ENCODE data around the gene WDR49.

DNA sequence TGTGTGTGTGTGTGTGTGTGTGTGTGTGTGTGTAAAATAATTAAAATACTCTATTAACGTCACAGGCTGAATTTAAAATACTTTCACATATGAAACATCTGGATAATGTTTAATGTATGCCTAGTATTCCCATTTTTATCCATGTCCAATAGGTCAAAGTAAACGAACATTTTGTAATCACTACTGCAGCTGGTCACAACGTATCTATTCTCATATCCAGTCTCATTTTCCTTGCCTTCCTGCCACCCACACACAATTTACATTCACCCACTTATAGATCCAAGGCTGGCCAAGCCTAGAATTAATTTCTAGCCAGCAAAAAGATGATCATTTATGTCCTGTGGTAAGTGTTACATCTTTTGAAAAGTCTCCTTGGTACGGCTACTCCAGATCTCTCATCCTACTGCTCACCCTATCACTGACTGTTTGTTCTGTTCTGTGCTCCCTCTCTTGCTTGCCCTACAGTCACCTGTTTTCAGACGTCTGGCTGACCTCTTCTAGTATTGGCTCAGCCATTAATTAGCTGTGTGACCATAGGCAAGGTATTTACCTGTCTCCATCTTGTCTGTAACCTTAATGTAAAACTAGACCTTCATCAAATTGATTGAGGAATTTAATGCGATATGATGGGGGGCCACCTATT lies 197.5 kb downstream of the WDR49 start:
- TF ChIP-seq POLR2AphosphoS5 (IDR thresholded peaks at IDR 0.05), result no peak
- TF ChIP-seq, protein P1, sequence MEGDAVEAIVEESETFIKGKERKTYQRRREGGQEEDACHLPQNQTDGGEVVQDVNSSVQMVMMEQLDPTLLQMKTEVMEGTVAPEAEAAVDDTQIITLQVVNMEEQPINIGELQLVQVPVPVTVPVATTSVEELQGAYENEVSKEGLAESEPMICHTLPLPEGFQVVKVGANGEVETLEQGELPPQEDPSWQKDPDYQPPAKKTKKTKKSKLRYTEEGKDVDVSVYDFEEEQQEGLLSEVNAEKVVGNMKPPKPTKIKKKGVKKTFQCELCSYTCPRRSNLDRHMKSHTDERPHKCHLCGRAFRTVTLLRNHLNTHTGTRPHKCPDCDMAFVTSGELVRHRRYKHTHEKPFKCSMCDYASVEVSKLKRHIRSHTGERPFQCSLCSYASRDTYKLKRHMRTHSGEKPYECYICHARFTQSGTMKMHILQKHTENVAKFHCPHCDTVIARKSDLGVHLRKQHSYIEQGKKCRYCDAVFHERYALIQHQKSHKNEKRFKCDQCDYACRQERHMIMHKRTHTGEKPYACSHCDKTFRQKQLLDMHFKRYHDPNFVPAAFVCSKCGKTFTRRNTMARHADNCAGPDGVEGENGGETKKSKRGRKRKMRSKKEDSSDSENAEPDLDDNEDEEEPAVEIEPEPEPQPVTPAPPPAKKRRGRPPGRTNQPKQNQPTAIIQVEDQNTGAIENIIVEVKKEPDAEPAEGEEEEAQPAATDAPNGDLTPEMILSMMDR (IDR thresholded peaks at IDR 0.05), result no peak
